ENCODE measurements around the gene RMRP.
A peak's percentile ranks its signal among the peaks of the same experiment; 100 is the strongest.

Gene RMRP

GRCh38 chr9:35657546-35658136 is at the start of gene RMRP:
RMRP (minus strand) TSS chr9:35658019.
- DNase-seq (ENCODE audit: low read depth in 2 of 2, low spot score in 1 of 2): peak; percentile 82 to 92

- no peak for DNase-seq (ENCODE audit: low read depth in 2 of 2, low spot score in 1 of 2)
Observed at GRCh38 chr9:35706951-35707350, 49.1 kb upstream of the RMRP start.

DNA sequence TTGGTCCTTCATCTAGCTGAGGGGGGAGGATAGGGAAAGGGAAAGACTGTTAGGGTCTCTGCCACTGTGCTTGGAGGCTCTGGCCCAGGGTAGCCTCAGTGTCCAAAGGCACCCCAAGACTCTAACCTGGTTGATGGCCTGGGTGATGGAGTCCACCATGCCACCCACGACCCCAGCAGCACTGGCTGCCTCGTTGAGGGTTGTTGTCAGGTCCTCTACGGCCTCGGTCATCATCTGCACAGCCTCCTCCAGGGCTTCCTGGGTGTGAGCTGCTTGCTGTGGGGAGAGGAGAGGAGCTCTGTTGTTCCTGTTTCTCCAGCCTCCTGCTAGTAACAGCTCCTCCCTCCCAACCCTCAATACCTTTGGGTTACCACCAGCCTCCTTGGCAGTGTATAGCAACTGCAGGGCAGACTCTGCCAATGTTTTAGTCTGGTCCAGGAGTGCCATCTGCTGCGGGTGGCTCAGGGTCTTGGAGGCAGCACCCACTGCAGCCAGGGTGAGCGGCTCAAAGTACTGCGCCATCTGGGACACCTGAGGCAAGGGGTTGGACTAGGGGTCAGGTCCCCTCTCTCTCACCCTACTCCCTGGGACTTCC is 48.1 kb upstream of the RMRP start:
- no peak for DNase-seq (ENCODE audit: low read depth in 2 of 2, low spot score in 1 of 2)

GRCh38 chr9:35705372-35705771 is 47.6 kb upstream of the RMRP start:
- no peak for DNase-seq (ENCODE audit: low read depth in 2 of 2, low spot score in 1 of 2)

DNA sequence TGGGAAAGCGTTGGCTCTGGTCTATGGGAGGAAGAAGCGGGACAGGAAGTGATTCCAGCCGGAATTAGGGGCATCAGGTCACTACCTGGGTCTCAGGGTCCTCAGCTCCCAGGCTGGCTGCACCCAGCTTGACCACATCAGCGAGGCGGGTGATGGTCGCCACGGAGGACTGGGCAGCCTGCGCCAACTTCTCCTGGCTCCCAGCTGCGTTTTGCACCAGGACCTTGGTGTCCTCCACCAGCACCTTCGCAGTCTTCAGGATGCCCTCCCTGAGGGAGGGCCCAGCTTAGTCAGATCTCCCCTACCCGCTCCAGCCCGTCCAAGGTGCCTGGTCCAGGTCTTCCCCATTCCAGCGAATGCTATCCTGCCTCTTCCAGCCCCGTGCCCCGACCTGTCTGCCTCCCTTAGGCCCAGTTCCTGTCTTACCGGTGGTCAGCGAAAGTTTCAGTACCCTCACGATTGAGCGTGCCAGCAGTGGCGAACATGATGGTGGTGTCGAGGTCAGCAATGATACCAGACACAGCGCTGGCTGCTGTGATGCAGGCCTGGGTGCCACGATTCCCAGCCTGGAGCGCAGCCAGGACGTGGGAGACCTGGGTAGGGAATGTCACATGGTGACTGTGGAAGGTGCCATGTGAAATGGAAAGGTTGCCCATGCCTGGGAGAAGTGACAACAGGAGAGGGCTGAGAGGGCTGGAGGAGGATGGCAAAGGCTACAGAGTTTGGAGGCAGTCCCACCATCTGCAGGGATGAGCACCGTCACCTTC is 46.3 kb upstream of the RMRP start:
- no peak for DNase-seq (ENCODE audit: low read depth in 2 of 2, low spot score in 1 of 2)

GRCh38 chr9:35702696-35703095 is 44.9 kb upstream of the RMRP start:
- DNase-seq (ENCODE audit: low read depth in 2 of 2, low spot score in 1 of 2): no peak

DNA sequence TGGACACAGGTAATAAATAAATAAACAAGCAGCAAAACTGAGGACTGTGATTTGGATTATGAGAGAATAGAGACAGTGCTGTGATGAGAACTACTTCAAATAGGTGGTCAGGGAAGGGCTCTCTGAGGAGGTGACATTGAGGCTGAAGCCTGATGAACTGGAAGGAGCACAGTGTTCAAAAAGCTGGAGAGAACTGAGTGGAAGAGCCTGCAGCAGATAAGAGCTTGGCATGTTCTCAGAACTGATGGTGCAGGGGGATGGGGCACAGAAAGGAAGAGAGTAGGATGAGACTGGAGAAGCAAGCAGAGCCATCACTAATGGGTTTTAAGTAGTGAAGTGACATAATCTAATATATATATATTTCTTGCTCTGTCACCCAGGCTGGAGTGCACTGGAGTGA is 43.1 kb upstream of the RMRP start:
- DNase-seq (ENCODE audit: low read depth in 2 of 2, low spot score in 1 of 2): no peak

GRCh38 chr9:35700031-35700430 is 42.2 kb upstream of the RMRP start:
- DNase-seq (ENCODE audit: low read depth in 2 of 2, low spot score in 1 of 2): no peak

GRCh38 chr9:35698231-35698630 is 40.4 kb upstream of the RMRP start:
- no peak for DNase-seq (ENCODE audit: low read depth in 2 of 2, low spot score in 1 of 2)

DNA sequence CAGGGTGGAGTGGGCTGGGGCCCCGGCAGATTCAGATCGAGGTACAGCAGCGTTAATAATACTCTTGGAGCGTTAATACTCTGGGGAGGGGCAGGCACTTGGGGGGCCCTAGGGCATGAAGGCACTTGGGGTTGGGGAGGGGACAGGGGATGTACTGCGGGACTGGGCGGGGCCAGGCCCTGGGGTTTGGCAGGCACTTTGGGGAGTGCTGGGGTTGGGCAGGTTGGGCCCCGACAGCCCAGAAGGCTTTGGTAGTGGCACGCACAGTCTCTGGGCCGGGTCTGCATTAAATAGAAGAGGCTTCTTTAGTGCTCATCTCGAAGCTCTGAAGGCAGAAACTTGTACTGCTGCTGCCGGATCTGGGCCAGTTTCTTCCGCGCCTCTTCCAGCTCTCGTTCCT is 39.7 kb upstream of the RMRP start:
- DNase-seq (ENCODE audit: low read depth in 2 of 2, low spot score in 1 of 2): no peak

DNA sequence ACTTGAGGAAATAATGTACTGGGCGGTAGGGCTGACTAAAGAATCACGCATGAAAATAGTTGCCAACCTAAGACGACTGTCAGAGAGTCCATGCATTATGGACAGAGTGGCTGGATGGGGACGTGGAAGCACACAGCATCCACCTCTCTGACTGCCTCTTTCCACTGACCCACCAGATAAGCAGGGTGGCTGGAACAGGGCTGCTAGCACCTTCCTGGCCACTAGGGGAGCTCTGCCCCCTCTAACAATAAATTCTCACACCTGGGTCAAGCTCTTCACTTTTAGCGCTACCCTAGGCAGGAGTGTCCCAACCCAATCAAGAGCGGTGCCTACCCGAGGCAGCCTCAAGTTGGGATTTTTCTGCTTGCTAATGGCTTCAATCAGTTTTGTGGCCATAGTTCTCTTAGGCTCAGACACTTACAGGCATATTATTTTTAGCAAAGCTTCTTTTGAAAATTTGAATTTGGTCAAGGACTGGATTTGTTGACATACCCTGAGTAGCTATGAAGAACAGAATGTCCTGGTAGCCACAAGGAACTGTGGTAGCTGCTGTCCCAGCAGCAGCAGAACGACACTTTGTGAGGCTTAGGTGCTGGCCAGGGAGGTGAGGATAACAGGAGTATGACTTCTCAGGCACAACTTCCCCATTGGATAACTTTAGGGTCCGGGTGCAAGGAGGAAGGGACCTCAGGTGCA is 38.8 kb upstream of the RMRP start:
- DNase-seq (ENCODE audit: low read depth in 2 of 2, low spot score in 1 of 2): peak; percentile 21 to 24

DNA sequence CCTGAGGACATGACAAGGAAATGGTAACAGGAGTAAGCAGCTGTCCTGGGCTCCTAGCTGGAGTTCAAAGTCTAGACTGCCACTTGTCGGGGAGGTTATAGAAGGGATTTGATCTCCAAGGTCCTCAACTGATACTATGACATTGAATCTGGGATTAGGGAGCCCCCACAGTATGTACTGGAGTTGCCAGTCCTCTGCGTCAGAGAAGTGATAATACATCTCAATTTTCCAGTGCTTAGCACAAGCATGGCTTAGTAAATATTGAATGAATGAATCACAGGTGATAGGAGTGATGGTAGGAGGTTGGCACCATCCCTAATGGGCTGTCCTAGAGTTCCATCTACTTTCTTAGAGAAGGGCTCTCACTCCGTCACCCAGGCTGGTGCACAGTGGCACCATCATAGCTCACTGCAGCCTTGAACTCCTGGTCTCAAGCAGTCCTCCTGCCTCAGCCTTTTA is 38.2 kb upstream of the RMRP start:
- DNase-seq (ENCODE audit: low read depth in 2 of 2, low spot score in 1 of 2): no peak

GRCh38 chr9:35691757-35692301 is 34.0 kb upstream of the RMRP start:
- no peak for DNase-seq (ENCODE audit: low read depth in 2 of 2, low spot score in 1 of 2)

DNA sequence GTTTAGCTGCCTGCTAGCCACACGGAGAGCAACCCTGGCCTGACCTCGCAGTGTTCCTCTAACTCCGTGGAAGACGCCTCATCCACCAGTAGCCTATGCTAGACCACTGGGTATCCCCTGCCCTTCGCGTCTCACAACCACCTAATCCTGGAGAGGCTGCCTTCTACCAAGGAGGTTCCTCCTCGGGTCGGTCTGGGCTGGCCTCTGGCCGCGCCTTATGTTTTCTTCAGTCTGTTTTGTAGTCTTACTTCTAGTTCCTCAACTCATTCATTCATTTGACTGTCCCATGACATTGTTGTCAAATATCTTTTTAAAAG is 33.5 kb upstream of the RMRP start:
- DNase-seq (ENCODE audit: low read depth in 2 of 2, low spot score in 1 of 2): no peak

- DNase-seq (ENCODE audit: low read depth in 2 of 2, low spot score in 1 of 2): no peak
Observed at GRCh38 chr9:35690614-35691333, 33.0 kb upstream of the RMRP start.

- no peak for DNase-seq (ENCODE audit: low read depth in 2 of 2, low spot score in 1 of 2)
Observed at GRCh38 chr9:35690294-35690613, 32.4 kb upstream of the RMRP start.

DNA sequence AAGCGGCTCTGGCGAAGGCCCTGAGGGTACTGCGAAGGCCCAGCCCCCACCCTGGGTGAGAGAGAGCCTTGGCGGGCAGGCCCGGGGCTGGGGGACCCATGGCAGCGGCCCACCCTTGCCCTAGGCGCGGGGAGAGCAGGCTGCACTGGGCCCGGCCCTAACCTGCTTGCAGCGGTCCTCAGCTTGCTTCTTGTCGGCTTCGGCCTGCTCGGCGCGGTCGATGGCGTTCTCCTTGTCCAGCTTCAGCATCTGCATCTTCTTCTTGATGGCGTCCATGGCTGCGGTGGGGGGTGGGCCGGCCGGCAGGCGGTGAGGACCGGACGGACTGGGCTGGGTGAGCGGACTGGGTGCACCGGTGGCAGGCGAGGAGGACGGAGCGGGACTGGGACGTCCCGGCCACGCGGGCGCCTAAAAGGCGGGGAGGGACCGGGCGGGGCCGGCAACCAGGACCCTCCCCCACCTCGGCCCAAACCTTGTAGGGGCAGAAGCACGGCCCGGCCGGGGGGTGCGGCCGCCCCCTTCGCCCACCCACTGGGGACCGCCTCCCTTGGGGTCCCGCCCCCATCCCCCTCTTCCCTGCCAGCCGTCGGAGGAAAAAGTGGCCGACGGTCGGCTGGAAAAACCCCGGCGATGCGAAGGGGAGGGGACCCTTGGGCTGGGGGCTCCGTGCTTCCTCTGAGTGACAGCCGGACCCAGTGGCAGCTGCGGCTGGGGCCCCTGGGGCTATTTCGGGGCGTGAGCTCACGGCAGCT is 31.9 kb upstream of the RMRP start, which contains the start of gene TPM2:
TSS of gene TPM2 (minus strand) at position 384 of the 752 bp plus-strand sequence. CDS start at position 276, 108 bp downstream.
- DNase-seq (ENCODE audit: low read depth in 2 of 2, low spot score in 1 of 2): no peak

DNA sequence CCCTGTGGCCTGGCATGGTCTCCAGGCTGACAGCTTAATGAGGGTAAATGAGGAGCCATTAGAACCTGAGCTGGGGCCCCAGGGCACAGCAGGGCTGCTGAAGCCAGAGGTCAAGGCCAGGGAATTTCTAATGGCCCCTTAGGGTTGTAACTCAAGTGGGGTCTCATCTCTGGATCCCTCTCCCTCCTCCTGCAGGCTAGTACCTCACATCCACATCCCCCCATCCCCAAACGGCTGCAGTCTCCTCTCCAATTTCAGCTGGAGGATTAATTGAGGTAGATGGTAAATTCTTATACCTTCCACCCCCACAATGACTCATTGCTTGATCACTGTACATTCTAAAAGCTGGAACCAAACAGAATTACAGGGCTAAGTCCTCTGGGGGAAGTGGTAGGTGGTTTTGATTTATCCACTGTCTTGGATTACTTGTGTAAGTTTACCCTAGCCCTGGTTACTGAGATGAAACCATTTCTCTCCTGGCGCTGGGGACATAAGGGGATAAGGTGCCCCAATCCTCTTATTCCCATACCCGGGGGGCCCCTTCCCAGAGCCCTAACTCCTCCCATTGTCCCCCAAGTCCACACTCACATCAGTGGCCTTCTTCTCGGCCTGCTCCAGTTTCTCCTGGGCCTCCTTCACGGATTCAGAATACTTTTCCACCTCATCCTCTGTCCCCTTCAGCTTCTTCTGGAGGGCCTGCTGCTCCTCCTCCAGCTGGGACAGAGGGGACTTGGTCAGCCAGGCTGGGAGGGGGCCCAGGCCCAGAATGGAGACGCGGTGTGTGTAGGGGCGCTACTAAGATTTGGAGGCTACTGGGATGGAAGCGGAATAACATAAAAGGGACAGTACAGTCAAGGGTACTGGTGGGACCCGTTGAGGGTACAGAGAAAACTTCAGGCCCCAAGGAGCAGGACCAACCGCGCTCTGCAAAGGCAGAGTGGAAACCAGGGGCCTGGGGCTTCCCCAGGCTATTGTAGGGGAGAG is 31.0 kb upstream of the RMRP start:
- DNase-seq (ENCODE audit: low read depth in 2 of 2, low spot score in 1 of 2): no peak

DNA sequence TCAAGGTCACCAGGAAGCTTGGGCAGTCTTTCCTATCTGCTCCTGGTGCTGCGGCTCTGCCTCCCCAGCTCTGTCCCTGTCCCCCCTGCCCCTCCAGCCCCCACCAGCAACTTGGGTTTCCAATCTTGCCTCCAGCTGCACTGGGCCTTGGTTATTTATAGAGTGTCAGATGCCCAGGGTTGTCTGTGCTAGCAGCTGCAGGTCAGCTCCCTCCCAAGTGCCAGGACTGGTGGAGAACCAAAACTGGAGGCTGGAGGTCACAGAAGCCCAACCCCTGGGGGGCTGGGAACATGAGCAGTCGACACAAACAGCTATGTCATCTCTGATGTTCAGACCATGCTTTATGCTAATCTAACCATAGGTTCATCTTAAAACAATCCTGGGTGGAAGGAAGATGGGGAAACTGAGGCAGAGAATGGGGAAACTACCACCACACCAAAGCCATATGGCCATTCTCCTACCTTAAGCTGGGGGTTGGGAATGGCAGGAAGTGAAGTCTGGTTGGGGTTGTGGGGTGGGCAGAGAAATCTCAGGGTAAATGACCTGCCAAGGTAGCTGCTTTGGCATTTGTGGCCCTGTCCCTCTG is 30.2 kb upstream of the RMRP start:
- no peak for DNase-seq (ENCODE audit: low read depth in 2 of 2, low spot score in 1 of 2)

All from stimulated activated CD8-positive, alpha-beta memory T cell treated with anti-CD3 and anti-CD28 coated beads, Interleukin-4, amount 100 ng/mL, for 4 hours (primary cell).